IMR-90 (cell line): ENCODE results near the gene MTG1. TPM values are rescaled to one million over a fixed set of nuclear protein-coding genes. Genes with fewer than 3 reads are reported as not detected.

Experiments used
- ATAC-seq: fragments of 200-7000 bp; cut with Tn5 transposase; 2 replicates; pipeline ENCODE4 v1.9.1; 2020; ENCODE audit warnings: low read depth, mild to moderate bottlenecking, moderate library complexity
- BruUV-seq: library from RNA; stranded (reverse); fragments of 400-500 nt; replicated peaks from 2 replicates; lab custom pipeline; 2021; lab: Mats Ljungman, UMichigan
- CTCF ChIA-PET: fragments of 300-600 bp; formaldehyde crosslinking; extraction: SDS; loops from one replicate; lab custom pipeline; 2021; ENCODE audit warnings: antibody characterized with exemption; lab: Yijun Ruan, JAX
- POLR2A ChIA-PET: fragments of 300-600 bp; sonication (Branson Sonifier 250); formaldehyde crosslinking; loops from one replicate; lab custom pipeline; 2022; ENCODE audit warnings: antibody characterized with exemption; ENCODE audit not compliant: unreplicated experiment; lab: Charles Lee
- DNase-seq: peaks from one replicate; pipeline ENCODE4 v3.0.0; 2013
- H2AFZ ChIP-seq: replicated peaks from 2 replicates; pipeline ENCODE3; 2013; ENCODE audit warnings: low read length, mild to moderate bottlenecking; ENCODE audit not compliant: poor library complexity
- H2AK5ac ChIP-seq: 2 replicates; pipeline ENCODE4 v1.6.1; 2013; ENCODE audit warnings: low read depth, low read length, inconsistent platforms
- H2AK9ac ChIP-seq: replicated peaks from 2 replicates; pipeline ENCODE3; 2013; ENCODE audit warnings: mild to moderate bottlenecking, low read depth, low read length, moderate library complexity; ENCODE audit not compliant: poor library complexity
- H2BK120ac ChIP-seq: 2 replicates; pipeline ENCODE4 v1.6.1; 2013; ENCODE audit warnings: low read depth, low read length, inconsistent platforms
- H2BK15ac ChIP-seq: 3 replicates; pipeline ENCODE4 v1.6.1; 2013; ENCODE audit warnings: low read depth, low read length, inconsistent platforms
- H2BK20ac ChIP-seq: 2 replicates; pipeline ENCODE4 v1.6.1; 2013; ENCODE audit warnings: low read depth, mild to moderate bottlenecking, inconsistent platforms, low read length, moderate library complexity
- H2BK5ac ChIP-seq: 2 replicates; pipeline ENCODE4 v1.6.1; 2013; ENCODE audit warnings: mild to moderate bottlenecking, low read depth, low read length, inconsistent platforms; ENCODE audit not compliant: poor library complexity, severe bottlenecking
- H3K14ac ChIP-seq: replicated peaks from 2 replicates; pipeline ENCODE4 v1.6.1; 2013; ENCODE audit warnings: low read depth, low read length, inconsistent platforms
- H3K18ac ChIP-seq: 2 replicates; pipeline ENCODE4 v1.6.1; 2013; ENCODE audit warnings: low read depth, low read length, control low read depth
- H3K23ac ChIP-seq: 2 replicates; pipeline ENCODE4 v1.6.1; 2013; ENCODE audit warnings: low read depth, low read length, inconsistent platforms
- H3K27ac ChIP-seq: 2 replicates; pipeline ENCODE4 v1.5.1; 2013; ENCODE audit warnings: mild to moderate bottlenecking, control low read depth, low read length; ENCODE audit not compliant: insufficient read depth
- H3K27me3 ChIP-seq: 2 replicates; pipeline ENCODE4 v1.6.1; 2013; ENCODE audit warnings: low read length; ENCODE audit not compliant: control insufficient read depth, insufficient read depth
- H3K36me3 ChIP-seq: 2 replicates; pipeline ENCODE4 v1.6.1; 2013; ENCODE audit warnings: low read length, mixed read lengths; ENCODE audit not compliant: control insufficient read depth, insufficient read depth
- H3K4ac ChIP-seq: 2 replicates; pipeline ENCODE4 v1.6.1; 2013; ENCODE audit warnings: low read depth, low read length, inconsistent platforms
- H3K4me1 ChIP-seq: 2 replicates; pipeline ENCODE4 v1.6.1; 2013; ENCODE audit warnings: low read length, mixed read lengths; ENCODE audit not compliant: control insufficient read depth, insufficient read depth
- H3K4me2 ChIP-seq: 2 replicates; pipeline ENCODE4 v1.6.1; 2013; ENCODE audit warnings: low read depth, mild to moderate bottlenecking, control low read depth, low read length, moderate library complexity
- H3K4me3 ChIP-seq: 2 replicates; pipeline ENCODE4 v1.5.1; 2013; ENCODE audit warnings: low read depth, mild to moderate bottlenecking, control low read depth, low read length, moderate library complexity; ENCODE audit not compliant: insufficient read depth
- H3K56ac ChIP-seq: 2 replicates; pipeline ENCODE4 v1.6.1; 2013; ENCODE audit warnings: low read length, inconsistent platforms; ENCODE audit not compliant: insufficient read depth; ENCODE audit errors: extremely low read depth
- H3K79me1 ChIP-seq, 2 experiments: 2 replicates each; pipeline ENCODE4 v1.6.1; 2013; ENCODE audit warnings: low read length in 2 of 2, inconsistent platforms in 1 of 2, low read depth in 1 of 2
- H3K9ac ChIP-seq: 2 replicates; pipeline ENCODE4 v1.6.1; 2013; ENCODE audit warnings: low read depth, low read length, control low read depth
- H3K9me1 ChIP-seq: 2 replicates; pipeline ENCODE4 v1.6.1; 2013; ENCODE audit warnings: low read length, inconsistent platforms; ENCODE audit not compliant: insufficient read depth
- H3K9me3 ChIP-seq: 2 replicates; pipeline ENCODE4 v1.6.1; 2013; ENCODE audit warnings: low read length; ENCODE audit not compliant: control insufficient read depth, insufficient read depth
- H4K20me1 ChIP-seq: 2 replicates; pipeline ENCODE4 v1.6.1; 2013; ENCODE audit warnings: low read length, inconsistent platforms; ENCODE audit not compliant: insufficient read depth
- H4K5ac ChIP-seq: 2 replicates; pipeline ENCODE4 v1.6.1; 2013; ENCODE audit warnings: mild to moderate bottlenecking, low read depth, low read length, control low read depth
- H4K8ac ChIP-seq, 2 experiments: 2 replicates each; pipeline ENCODE4 v1.6.1; 2013; ENCODE audit warnings: low read depth in 2 of 2, low read length in 2 of 2, control low read depth in 1 of 2, inconsistent platforms in 1 of 2
- H4K91ac ChIP-seq: 2 replicates; pipeline ENCODE4 v1.6.1; 2013; ENCODE audit warnings: low read depth, low read length, inconsistent platforms; ENCODE audit not compliant: insufficient read depth
- BHLHE40 ChIP-seq: fragments of 150-350 bp; IDR thresholded peaks from 2 replicates; pipeline ENCODE4 v1.6.1; 2016; ENCODE audit warnings: mild to moderate bottlenecking, low read depth, low read length
- CEBPB ChIP-seq: IDR thresholded peaks from 2 replicates; pipeline ENCODE4 v1.6.1; 2012; ENCODE audit warnings: low read depth, low read length, improper control_type of control experiment
- CHD1 ChIP-seq: IDR thresholded peaks from 2 replicates; pipeline ENCODE4 v1.6.1; 2012; ENCODE audit warnings: low read depth, low read length, improper control_type of control experiment
- FOS ChIP-seq: fragments of 150-350 bp; IDR thresholded peaks from 2 replicates; pipeline ENCODE4 v1.6.1; 2016; ENCODE audit warnings: low read depth, low read length
- MAFK ChIP-seq: IDR thresholded peaks from 2 replicates; pipeline ENCODE4 v1.6.1; 2012; ENCODE audit warnings: low read depth, low read length, improper control_type of control experiment
- MAZ ChIP-seq: IDR thresholded peaks from 2 replicates; pipeline ENCODE4 v1.6.1; 2012; ENCODE audit warnings: low read depth, mild to moderate bottlenecking, low read length, improper control_type of control experiment, moderate library complexity, borderline replicate concordance
- MXI1 ChIP-seq: IDR thresholded peaks from 2 replicates; pipeline ENCODE4 v1.6.1; 2012; ENCODE audit warnings: low read depth, mild to moderate bottlenecking, low read length, moderate library complexity, borderline replicate concordance
- NFE2L2 ChIP-seq: fragments of 150-350 bp; IDR thresholded peaks from 2 replicates; pipeline ENCODE4 v1.6.1; 2016; ENCODE audit warnings: low read depth, mild to moderate bottlenecking, low read length
- POLR2A ChIP-seq: IDR thresholded peaks from 2 replicates; pipeline ENCODE4 v1.6.1; 2012; ENCODE audit warnings: mild to moderate bottlenecking, low read depth, low read length
- RAD21 ChIP-seq: IDR thresholded peaks from 2 replicates; pipeline ENCODE4 v1.6.1; 2012; ENCODE audit warnings: low read length, improper control_type of control experiment
- RCOR1 ChIP-seq: IDR thresholded peaks from 2 replicates; pipeline ENCODE4 v1.6.1; 2012; ENCODE audit warnings: mild to moderate bottlenecking, low read length, improper control_type of control experiment; ENCODE audit not compliant: insufficient replicate concordance
- RFX5 ChIP-seq: IDR thresholded peaks from 2 replicates; pipeline ENCODE4 v1.8.0; 2012; ENCODE audit warnings: low read depth, mild to moderate bottlenecking, low read length, moderate library complexity
- SMC3 ChIP-seq: fragments of 150-350 bp; IDR thresholded peaks from 2 replicates; pipeline ENCODE4 v1.6.1; 2016; ENCODE audit warnings: low read depth, mild to moderate bottlenecking, antibody characterized with exemption, low read length, moderate library complexity
- dilution Hi-C: fragments of 300-500 bp; cut with HindIII; formaldehyde crosslinking; loops from one replicate; pipeline ENCODE4 v1.14.3; 2018; ENCODE audit warnings: low sequenced_read_pairs; ENCODE audit not compliant: unreplicated experiment
- in situ Hi-C: fragments of 300-500 bp; cut with MboI; formaldehyde crosslinking; loops from 3 replicates; pipeline ENCODE4 v1.14.3; 2019; ENCODE audit warnings: low sequenced_read_pairs, inconsistent platforms, mixed read lengths
- intact Hi-C: fragments of 100-400 bp; cut with micrococcal nuclease; formaldehyde crosslinking; loops from 2 replicates; pipeline ENCODE4 v1.10.0; 2022
- polyA plus RNA-seq, 3 experiments: library from polyadenylated mRNA; depleted of rRNA; stranded (reverse); fragments of >200 nt; gene quantifications; 2 replicates each; pipeline ENCODE4 v1.2.3, GENCODE V29; 2012; ENCODE audit warnings: low replicate concordance in 1 of 3
- total RNA-seq: library from RNA; depleted of rRNA; stranded (reverse); fragments of >200 nt; gene quantifications from 2 replicates; pipeline ENCODE4 v1.2.3, GENCODE V29; 2012
- TF ChIP-seq, protein P1 (sequence below): conservative IDR thresholded peaks from 2 replicates; pipeline ENCODE4 v1.5.1; 2012; ENCODE audit warnings: mild to moderate bottlenecking, low read depth, low read length, improper control_type of control experiment
- TF ChIP-seq, protein P2 (sequence below): fragments of 150-350 bp; IDR thresholded peaks from 2 replicates; pipeline ENCODE4 v1.6.1; 2017; ENCODE audit warnings: mild to moderate bottlenecking, antibody characterized with exemption, low read length, low read depth
- TF ChIP-seq, protein P3 (sequence below): fragments of 150-350 bp; IDR thresholded peaks from 2 replicates; pipeline ENCODE4 v1.6.1; 2016; ENCODE audit warnings: low read depth, mild to moderate bottlenecking, low read length, moderate library complexity, borderline replicate concordance

MTG1 gene
- total and polyA plus RNA-seq, 2 of the 4 experiments (the other 2 are of a cell fraction) = 38.5 to 64.8 TPM

DNA sequence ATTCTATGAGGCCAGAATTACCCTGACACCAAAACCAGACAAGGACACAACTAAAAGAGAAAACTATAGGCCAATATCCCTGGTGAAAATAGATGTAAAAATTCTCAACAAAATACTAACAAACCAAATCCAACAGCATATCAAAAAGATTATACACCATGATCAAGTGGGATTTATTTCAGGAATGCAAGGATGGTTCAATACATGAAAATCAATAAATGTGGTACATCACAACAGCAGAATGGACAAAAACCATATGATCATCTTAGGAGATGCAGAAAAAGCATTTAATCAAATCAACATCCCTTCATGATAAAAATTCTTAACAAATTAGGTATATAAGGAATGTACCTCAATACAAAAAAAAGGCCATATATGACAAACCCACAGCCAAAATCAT lies 54.2 kb downstream of the MTG1 start:
- in situ Hi-C loops = no loop called here

More for the DNA sequence above, 54.2 kb downstream of the MTG1 start:
- Histone ChIP-seq H3K36me3 (no peaks in the 10 kb centered on the region), H2BK15ac (no peak overlapping the region), H3K4me2 (no peak overlapping the region), H3K56ac (no peak overlapping the region), H3K23ac (no peak overlapping the region), H3K14ac (no peak overlapping the region), H4K20me1 (no peaks in the 10 kb centered on the region), H4K8ac (no peak overlapping the region), H3K4me1 (no peaks in the 10 kb centered on the region), H3K4ac (no peak overlapping the region), H4K5ac (no peak overlapping the region), H3K27me3 (no peaks in the 10 kb centered on the region), H2AK5ac (no peak overlapping the region), H4K91ac (no peak overlapping the region), H2BK20ac (no peak overlapping the region), H3K9me1 (no peaks in the 10 kb centered on the region), H3K4me3 (no peak overlapping the region), H3K79me1 (no peaks in the 10 kb centered on the region), H2AFZ (no peak overlapping the region), H3K18ac (no peak overlapping the region), H3K9me3 (peaks cover 15% of the 10 kb centered on the region), H2AK9ac (no peak overlapping the region), H3K27ac (no peak overlapping the region), H2BK120ac (no peak overlapping the region), H3K9ac (no peak overlapping the region), H2BK5ac (no peak overlapping the region)
- no peak for DNase-seq
- intact Hi-C loops (no loop called here), dilution Hi-C loops (no loop called here)
- no peak for ATAC-seq
- ChIA-PET POLR2A (no interaction called here), CTCF (no interaction called here)
- BruUV-seq = TSS peak; percentile 19
- TF ChIP-seq FOS (no peak), CHD1 (no peak), MAFK (no peak), BHLHE40 (no peak), CEBPB (no peak), MXI1 (no peak), RFX5 (no peak), POLR2A (no peak), NFE2L2 (no peak), RCOR1 (no peak), SMC3 (no peak), MAZ (no peak), RAD21 (no peak)
- TF ChIP-seq, protein P1, sequence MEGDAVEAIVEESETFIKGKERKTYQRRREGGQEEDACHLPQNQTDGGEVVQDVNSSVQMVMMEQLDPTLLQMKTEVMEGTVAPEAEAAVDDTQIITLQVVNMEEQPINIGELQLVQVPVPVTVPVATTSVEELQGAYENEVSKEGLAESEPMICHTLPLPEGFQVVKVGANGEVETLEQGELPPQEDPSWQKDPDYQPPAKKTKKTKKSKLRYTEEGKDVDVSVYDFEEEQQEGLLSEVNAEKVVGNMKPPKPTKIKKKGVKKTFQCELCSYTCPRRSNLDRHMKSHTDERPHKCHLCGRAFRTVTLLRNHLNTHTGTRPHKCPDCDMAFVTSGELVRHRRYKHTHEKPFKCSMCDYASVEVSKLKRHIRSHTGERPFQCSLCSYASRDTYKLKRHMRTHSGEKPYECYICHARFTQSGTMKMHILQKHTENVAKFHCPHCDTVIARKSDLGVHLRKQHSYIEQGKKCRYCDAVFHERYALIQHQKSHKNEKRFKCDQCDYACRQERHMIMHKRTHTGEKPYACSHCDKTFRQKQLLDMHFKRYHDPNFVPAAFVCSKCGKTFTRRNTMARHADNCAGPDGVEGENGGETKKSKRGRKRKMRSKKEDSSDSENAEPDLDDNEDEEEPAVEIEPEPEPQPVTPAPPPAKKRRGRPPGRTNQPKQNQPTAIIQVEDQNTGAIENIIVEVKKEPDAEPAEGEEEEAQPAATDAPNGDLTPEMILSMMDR = no peak
- TF ChIP-seq, protein P2, sequence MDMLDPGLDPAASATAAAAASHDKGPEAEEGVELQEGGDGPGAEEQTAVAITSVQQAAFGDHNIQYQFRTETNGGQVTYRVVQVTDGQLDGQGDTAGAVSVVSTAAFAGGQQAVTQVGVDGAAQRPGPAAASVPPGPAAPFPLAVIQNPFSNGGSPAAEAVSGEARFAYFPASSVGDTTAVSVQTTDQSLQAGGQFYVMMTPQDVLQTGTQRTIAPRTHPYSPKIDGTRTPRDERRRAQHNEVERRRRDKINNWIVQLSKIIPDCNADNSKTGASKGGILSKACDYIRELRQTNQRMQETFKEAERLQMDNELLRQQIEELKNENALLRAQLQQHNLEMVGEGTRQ = no peak
- TF ChIP-seq, protein P3, sequence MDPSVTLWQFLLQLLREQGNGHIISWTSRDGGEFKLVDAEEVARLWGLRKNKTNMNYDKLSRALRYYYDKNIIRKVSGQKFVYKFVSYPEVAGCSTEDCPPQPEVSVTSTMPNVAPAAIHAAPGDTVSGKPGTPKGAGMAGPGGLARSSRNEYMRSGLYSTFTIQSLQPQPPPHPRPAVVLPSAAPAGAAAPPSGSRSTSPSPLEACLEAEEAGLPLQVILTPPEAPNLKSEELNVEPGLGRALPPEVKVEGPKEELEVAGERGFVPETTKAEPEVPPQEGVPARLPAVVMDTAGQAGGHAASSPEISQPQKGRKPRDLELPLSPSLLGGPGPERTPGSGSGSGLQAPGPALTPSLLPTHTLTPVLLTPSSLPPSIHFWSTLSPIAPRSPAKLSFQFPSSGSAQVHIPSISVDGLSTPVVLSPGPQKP = no peak
